Measurements from ENCODE around the gene HS3ST4.
"Not testable (repeated sequence)": the region's sequence is repeated elsewhere in the genome, so short reads cannot be mapped to it uniquely, and the experiment has no call there.

HS3ST4 gene

DNA sequence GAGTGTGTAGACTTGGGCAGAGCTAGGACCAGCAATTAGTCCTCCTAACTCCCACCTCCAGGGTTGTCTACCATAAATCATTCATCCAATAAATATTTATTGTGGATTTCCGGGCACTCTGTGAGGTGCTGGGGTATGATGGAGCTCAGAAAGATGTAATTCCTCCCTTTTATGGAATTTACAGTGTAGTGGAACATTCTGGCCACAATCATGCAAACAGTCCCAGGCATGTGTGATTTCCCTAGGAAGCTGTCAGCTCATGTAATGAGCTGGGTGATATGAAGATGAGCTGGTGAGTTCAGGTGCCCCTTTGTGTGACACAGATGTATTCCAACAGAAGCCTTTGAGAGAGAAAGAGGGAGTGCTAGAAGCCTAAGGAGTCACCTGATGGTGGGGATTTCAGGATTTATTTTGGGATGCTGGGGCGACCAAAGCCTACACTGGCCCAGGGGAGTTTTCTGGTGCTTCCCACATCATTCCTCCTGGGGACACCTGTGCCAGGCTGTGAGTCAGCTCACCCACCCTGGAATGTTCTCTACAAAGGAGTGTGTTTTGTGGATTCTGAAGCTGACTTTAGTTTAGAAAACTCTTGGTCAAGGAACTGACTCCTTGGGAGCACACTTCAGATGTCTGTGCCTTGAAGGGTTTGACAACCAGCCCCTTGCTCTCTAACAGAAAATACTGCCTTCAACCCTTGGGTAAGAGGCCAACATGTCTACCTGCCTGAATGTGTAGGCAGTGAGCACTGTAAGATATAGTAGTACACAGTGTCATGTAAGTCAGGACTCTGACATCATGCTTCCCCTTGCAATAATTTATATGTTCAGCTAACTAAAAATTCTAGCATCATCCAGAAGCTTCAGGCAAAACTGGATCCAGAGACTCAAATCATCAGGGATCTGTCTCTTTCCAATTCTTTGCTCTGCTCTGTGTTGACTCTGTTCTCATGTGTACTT is 42.9 kb downstream of the HS3ST4 start:
- no peak for DNase-seq (ENCODE audit: low read depth)

DNA sequence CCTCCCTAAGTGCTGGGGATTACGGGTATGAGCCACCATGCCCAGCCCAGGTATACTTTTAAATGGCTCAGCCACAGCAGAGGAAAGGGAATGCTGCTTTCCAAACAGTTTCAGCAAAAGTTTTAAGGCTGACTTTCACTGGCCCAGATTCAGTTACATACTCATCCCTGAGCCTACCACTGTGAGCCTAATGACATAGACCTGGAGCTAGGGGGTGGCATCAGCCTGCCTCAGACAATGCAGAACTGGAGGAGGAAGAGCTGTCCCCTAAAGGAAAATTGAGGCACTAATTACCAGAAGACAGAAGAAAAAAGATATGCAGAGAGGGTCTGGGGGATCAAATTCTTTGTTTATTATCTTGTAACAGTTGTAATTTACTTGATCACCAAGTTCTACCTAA is 43.9 kb downstream of the HS3ST4 start:
- no peak for DNase-seq (ENCODE audit: low read depth)

DNA sequence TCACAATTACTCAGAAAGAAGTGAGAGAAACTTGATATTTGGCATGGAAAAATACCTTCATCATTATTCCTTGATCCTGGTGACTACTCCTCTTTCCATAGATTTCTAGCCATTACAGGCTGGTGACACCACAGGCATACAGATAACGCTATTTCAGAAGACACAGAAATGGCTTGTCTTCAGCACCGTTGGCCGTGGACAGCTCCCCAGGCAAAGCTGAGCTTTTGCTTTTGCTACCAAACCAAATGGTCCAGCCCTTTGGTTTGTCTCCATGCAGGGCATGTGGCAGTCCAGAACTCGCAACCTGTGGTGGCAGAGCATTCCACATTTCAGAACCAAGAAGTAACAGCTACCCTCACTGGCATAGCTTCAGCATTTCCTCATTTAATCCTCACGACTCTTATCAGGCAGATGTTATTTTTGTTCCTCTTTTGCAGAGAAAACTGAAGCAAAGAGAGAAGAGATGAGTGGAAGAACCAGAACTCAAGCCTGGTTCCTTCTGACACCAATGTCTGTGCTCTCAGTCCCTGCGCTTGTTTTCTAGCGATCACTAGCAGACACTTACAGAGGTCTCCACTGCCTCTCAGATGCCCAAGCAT is 55.5 kb downstream of the HS3ST4 start:
- DNase-seq (ENCODE audit: low read depth): no peak

DNA sequence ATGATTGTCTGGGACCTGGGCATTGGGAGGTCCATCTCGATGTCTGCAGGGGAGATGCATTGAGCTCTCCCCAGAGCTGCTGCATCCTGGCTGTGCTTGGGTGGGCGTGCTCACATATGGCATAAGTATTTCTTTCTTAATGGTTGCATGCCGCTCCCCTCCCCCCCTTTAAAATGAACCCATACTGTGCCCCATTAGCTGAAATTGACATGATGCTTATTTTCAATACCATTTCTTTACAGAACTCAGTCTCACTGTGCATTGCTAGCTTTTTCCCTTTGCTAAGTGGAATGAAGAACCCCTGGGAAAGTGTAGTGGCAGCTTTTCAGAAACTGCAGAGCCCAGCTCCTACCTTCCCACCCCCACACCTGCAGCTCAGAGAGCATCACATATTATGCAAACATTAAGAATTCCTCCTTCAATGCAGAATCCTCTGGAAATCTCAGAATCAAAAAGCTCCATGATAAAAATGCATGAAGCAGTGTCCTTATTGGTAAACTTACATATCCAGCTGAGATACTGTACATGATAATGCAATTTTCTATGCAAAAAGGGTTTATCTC is 56.4 kb downstream of the HS3ST4 start:
- DNase-seq (ENCODE audit: low read depth): no peak

DNA sequence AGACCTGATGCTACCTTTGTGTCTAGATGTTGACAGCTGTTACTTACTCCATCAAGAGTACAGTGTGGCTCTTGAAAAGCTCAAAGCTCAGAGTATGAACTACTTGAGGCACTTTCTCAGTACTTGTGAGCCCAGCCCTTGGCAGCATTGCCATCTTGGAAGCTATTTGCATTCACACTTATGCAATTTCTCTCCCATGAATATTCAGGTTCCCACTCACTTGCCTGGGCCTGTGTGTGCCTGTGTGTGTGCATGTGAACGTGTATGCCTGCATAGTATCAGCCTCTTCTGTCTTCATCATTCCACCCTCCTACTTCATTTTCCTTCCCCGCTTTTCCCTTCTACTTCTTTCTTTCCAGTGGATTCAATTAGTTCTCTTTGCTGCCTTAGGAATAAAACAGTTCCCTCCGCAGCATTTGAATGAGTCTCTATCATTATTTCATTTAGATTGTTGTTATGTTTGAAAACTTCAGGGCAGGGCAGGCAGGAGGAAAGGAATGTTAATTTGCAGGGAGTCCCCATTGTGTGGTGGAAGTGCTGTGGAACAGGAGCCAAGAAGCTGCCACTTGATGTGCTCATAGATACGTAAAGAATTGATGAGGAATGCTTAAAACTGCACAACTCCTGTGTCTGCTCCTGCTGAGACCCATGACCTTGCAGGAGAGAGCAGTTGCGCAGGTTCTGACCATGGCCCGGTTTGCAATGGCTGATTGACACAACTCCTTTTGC is 58.9 kb downstream of the HS3ST4 start:
- DNase-seq (ENCODE audit: low read depth): no peak

DNA sequence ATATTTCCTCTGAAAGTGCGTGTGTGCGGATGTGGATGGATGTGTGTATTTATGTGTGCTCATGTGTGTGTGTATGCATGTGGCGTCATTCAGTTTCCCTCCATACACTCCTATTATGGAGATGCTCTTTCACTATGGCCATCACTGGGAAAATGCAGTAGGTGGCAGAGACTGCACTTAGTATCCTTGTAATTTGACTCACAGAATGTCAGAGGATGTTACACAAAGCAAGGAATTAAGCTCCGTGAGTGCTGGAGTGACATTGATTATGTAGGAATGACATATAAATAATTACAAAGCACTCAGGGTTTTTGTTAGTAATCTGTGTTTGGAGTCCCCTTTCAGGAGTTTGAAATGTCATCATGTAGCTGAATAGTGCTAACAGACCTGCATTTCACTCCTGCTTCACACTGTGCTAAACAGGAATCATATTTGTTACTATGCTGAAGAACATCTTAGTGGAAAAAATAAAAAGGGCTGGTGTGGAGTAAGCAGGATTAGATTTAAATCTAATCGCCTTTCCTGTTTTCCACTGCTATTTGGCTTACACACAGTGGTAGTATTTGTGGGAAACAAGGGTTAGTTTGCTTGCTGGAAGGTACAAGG is 59.6 kb downstream of the HS3ST4 start:
- DNase-seq (ENCODE audit: low read depth): no peak

DNA sequence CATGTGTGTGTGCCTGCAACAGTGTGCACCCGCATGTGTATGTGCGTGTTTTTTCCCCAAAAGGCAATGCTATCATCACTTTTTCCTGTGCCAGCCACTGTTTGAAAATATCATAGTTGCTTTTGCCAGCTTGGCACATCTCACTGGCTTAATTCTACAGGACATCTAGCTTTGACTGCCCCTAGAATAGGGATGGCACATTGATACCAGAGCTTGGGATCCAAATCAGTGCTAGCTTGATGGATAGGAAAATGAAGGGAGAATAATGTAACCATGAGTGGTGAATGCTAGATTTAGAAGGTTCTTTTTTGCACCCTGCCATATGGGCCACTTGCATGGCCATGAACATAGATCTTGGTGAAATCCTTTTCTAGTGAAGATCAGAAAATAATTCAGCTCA is 72.7 kb downstream of the HS3ST4 start:
- DNase-seq (ENCODE audit: low read depth): no peak

DNA sequence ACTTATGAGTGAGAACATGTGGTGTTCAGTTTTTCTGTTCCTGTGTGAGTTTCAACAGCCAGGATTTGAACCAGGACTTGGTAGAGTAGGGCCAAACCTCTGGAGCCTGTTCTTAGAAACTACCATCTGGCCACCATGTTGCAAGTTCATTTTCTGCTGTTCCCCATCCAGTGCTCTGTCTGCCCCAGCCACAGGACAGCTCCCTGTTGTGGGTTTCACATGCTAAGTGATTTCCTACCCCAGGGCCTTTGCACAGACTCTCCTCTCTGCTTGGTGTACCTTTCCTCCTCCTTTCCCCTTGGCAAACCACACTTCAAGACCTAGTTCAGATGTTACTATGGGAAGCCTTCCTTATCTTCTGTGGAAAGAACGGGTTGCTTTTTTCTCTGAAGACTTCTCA is 79.5 kb downstream of the HS3ST4 start:
- no peak for DNase-seq (ENCODE audit: low read depth)

DNA sequence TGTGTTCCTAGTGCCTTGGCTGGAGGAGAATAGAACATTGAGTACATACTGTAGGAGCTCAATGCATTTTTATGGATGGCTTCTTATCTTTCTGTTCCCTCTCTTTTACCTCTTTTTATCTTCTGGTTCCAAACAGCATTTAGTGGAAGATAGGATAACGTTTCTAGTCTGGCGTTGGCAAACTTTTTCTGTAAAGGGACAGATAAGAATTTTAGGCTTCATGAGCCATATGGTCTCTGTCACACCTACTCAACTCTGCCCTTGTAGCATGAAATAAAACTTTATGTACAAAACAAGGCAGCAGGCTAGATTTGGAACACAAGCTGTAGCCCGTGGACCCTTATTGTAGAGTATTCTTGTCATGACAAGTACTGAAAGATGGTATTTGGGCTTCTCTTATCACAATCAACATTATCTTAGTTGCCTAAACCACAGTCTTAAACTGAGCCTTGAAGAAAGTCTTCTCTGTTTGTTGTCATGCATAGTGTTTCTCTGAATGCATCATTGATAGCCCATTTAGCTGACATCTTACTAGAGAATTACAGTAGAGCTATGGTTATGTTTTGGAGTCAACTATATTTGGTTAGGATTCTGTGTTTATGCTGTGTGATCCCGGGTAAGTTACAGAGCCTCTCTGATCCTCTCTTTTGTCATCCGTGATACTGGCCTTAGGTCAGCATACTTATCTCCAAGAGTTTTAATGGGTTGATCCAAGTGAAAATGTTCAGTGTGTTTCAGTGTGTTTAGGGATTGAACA is 80.2 kb downstream of the HS3ST4 start:
- DNase-seq (ENCODE audit: low read depth): no peak

DNA sequence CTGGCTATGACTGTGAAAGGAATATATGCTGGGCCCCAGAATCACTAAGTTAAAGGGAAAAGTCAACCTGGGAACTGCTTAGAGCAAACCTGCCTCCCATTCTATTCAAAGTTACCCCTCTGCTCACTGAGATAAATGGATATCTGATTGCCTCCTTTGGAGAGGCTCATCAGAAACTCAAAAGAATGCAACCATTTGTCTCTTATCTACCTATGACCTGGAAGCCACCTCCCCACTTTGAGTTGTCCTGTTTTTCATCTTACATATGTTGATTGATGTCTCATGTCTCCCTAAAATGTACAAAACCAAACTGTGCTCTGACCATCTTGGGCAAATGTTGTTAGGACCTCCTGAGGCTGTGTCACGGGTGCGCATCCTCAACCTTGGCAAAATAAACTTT is 84.5 kb downstream of the HS3ST4 start:
- DNase-seq (ENCODE audit: low read depth): not testable (repeated sequence)

DNA sequence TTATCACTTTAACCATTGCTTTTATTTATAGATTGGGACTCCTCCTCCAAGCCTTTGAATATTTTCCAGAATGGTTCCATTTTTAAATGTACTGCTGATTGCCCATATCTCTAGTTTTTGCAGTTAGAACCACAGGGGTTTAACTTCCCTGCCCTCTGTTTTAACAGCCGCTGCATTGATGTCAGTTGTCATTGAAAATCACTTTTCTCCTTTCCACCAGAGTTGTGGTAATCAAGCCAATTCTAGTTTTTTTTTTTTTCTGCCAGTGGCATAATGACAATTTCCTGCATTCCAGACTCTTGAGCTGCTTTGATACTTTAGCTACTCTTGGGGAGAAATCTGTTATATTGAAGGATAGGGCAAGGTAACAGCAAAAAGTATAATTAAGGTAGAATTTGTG is 91.5 kb downstream of the HS3ST4 start:
- no peak for DNase-seq (ENCODE audit: low read depth)

DNA sequence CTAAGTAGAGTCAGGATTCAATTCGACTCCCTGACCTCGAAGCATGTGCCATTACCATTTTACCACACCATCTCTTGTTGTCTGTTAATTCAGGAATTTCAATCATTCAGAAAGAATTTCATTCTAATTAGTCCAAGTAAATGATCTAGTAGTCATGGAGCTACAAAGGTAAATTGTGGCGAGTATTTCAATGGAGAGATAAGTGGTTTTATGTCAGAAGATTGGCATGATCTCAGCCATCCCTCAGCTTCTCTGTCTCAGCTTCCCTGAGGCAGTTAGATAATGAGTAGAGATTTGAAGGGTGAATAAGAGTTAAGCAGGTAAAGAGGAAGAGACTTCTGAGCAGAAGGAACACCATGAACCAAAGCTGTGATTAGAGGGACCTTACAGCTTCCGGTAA is 93.6 kb downstream of the HS3ST4 start:
- no peak for DNase-seq (ENCODE audit: low read depth)

DNA sequence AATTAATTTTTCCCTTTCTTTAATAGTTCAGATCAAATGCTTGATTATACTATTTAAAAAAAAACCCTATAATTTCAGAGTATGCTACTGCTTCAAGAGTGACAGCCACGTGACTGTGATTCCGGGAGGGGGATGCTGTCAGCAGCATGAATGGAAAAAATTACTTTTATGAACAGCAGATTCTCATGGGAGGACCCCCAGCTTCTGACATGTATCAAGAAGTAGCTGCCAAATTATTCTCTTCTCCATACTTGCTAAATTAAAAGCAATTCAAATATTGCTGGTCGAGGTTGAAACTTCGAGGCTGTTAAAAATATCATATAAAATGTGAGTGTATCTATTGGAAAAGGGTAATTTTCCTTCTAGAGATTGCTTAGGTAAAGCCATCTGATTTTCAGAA is 95.0 kb downstream of the HS3ST4 start:
- no peak for DNase-seq (ENCODE audit: low read depth)

DNA sequence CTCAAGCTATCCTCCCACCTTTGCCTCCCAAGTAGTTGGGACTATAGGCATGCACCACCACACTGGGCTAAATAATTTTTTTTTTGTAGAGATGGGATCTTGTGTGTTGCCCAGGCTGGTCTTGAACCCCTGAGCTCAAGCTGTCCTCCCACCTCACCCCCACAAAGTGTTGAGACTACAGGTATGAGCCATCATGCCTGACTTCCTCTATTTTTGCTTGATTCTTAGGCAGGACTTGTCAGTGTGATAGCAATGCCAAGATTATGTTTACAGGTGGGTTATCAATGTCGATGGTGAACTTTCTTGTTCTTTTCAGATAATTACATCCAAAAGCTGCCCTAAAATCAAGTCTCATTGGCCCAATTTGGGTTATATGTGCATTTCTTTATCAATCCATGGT is 96.9 kb downstream of the HS3ST4 start:
- no peak for DNase-seq (ENCODE audit: low read depth)

DNA sequence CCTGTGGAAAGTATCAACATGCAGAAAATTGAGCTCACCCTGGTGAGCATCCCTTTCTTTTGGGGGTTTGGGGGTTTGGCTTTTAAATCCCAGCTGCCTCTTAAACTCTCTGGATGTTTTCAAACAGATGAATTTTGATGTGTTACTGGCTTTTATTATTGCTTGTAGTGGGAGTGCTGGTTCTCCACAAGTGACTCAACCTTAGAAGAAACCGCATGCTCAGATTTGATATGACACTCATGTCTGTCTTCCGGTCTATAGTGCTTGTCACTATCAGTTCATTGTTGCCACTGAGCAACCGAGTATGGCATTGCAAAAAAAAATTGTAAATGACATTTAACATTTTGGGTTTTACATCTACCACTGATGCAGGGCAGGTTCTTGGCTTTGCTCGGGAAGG is 104.5 kb downstream of the HS3ST4 start:
- DNase-seq (ENCODE audit: low read depth): no peak

DNA sequence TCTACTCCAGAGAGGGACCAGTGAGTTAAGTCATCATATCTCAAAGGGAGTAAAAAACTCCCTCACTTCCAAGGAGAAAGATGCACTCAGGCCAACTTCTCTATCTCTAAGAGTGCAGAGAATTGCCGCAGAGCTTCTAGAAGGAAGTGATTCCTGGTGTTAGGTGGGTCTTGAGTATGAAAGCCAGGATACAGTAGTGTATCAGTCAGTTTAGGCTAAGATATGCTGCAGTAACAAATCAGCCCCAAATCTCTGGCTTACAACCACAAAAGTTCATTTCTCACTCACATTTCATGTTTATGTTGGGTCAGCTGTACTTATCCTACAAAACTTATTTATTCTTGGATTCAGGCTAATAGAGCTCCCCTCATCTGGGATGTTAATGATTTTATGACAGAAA is 106.3 kb downstream of the HS3ST4 start:
- no peak for DNase-seq (ENCODE audit: low read depth)

DNA sequence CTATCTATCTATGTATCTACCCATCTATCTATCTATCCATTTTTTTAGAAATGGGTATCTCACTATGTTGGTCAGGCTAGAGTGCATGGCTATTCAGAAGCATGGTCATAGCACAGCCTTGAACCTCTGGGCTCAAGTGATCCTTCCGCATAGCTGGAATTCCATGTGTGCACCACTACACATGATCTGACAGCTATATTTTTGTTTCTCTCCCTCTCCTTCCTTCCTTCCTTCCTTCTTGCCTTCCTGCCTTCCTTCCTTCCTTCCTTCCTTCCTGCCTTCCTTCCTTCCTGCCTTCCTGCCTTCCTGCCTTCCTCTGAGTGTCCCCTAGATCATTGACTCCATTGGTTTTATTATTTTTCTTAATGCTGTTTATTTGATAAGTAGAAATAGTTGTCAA is 108.1 kb downstream of the HS3ST4 start:
- DNase-seq (ENCODE audit: low read depth): no peak

DNA sequence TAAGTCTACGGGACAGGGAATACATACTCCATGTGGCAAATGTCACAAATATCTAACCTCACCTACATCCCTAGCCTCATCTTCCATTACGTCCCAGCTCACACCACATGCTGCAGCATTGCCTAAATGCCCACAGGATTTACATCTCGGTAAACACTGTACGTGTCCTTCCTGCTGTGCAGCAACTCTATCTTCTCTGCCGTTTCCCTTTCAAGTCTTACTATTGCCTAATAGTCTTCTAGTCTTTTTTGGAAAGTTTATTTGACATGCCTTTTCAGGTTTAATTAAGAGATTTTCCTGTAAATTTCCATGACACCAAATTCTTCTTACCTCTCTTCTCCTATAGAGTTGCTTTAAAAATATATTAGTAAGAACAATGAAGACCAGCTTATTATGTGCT is 120.5 kb downstream of the HS3ST4 start:
- no peak for DNase-seq (ENCODE audit: low read depth)

DNA sequence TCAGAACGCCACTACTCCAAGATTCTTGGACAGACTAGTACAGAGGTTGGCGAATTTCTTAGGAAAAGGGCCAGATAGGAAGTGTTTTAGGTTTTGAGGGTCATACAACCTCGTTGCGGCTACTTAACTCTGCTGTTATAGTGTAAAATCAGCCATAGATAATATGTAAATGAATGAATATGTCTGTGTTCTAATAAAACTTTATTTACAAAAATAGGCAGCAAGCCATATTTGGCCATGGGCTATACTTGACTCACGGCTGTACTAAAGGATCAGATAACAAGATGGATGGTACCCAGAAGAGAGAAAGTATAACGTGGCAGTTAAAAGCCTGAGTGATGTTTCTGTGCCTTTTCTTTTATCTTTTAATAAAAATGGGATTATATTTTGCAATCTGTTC is 125.5 kb downstream of the HS3ST4 start:
- no peak for DNase-seq (ENCODE audit: low read depth)

DNA sequence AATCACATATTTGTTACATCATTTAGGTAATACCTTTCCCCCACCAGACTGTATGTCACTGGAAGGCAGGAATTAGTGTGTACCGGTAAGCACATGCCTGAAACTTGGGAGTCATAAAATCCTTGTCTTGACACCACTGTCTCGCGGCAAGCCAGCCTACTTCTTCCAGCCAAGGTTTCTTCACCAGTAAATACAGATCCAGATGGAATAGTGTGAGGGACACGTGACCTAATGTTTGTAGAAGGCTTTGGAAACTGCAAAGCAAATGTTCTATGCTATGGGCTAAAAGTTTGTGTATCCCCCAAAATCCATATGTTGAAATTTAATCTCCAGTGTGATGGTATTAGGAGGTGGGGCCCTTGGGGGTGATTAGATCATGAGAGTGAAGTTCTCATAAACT is 126.1 kb downstream of the HS3ST4 start:
- DNase-seq (ENCODE audit: low read depth): no peak

DNA sequence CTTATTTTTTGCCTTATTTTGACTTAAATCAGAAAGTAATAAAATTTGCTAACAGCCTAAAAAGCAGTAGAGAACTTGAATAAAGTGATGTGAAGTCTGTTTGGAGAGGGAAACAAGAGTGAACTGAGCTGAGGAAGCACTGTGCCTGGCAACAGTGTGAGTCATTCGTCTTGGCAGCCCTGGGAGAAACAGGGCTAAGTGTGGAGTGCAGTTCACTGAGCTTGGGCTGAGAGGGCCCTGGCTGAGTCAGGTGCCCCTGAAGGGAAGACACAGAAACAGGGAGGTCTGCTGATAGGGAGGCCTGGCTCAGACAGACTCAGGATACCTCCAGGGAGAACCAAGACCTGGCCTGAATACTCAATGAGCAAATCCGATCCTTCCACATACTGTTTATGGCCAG is 132.1 kb downstream of the HS3ST4 start:
- DNase-seq (ENCODE audit: low read depth): no peak

DNA sequence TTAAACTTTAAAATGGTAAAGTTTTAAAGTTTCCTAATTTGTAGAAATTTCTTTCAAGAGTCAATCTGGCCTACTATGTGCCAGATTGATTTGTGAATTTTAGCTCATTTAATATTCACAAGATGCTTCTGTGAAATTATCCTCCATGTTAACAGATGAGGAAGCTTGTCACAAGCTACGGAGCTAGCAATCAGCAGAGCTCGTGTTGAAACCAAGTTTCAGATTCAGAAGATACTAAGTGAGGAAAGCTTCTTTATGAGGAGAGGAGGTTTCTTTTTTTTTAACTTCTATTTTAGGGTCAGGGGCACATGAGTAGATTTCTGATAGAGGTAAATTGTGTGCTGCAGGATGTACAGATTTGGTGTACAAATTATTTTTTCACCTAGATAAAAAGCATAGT is 135.9 kb downstream of the HS3ST4 start:
- DNase-seq (ENCODE audit: low read depth): no peak
